HG02970 (cell line): Measurements from ENCODE around the gene SENP3.

Source experiments
- ATAC-seq: cut with Tn5 transposase; IDR thresholded peaks from one replicate; pipeline ENCODE4 v1.9.1; 2021; ENCODE audit warnings: mild to moderate bottlenecking, moderate library complexity, moderate number of reproducible peaks; ENCODE audit not compliant: unreplicated experiment, low FRiP score

Gene SENP3

DNA sequence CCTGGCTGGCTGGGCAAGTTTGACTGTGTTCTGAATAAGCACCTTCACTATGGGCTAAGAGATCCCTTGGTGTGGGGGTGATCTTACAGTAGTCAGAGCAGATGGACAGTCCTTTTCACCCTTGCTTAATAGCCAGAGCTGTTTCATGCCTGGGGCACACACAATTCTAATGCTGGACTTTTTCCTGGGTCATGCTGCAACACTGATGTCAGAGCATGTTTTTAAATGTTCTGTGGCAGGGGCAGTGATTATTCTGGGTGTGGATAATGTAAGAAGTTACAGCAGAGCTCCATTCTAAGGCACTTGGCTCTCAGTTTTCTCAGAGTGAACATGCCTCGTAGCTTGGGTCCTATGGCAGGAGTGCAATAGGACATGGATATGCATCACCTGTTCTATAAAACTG lies 13.8 kb downstream of the SENP3 start:
- no peak for ATAC-seq

DNA sequence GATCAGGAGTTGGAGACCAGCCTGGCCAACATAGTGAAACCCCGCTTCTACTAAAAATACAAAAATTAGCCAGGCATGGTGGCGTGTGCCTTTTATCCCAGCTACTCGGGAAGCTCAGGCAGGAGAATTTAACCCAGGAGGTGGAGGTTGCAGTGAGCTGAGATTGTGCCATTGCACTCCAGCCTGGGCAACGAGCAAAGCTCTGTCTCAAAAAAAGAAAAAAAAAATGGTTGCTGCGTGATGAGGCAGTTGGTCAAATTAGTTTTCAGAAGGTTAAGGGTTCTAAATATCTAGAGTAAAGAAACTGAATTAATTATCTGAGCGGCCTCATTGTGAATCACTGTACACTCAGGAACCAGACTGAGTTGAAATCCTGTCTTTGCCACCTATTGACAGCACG lies 14.2 kb downstream of the SENP3 start:
- no peak for ATAC-seq

DNA sequence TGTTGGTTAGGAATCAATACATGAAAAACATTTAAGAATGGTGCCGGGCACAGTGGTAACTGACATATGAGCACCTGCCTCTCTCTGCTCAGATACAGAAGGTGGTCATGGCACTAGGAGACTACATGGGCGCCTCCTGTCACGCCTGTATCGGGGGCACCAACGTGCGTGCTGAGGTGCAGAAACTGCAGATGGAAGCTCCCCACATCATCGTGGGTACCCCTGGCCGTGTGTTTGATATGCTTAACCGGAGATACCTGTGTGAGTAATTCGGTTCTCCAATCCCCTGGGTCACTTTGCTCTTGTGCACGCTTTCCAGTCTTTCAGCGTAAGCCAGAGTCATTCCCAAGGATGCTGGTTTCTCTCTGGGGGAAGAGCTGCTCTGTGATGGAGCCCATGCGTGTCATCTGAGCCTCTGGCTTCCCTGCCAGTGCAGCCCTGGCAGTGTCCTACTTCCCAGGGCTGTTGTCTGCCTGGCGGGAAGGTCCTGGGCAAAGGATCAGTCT lies 14.8 kb downstream of the SENP3 start:
- no peak for ATAC-seq

DNA sequence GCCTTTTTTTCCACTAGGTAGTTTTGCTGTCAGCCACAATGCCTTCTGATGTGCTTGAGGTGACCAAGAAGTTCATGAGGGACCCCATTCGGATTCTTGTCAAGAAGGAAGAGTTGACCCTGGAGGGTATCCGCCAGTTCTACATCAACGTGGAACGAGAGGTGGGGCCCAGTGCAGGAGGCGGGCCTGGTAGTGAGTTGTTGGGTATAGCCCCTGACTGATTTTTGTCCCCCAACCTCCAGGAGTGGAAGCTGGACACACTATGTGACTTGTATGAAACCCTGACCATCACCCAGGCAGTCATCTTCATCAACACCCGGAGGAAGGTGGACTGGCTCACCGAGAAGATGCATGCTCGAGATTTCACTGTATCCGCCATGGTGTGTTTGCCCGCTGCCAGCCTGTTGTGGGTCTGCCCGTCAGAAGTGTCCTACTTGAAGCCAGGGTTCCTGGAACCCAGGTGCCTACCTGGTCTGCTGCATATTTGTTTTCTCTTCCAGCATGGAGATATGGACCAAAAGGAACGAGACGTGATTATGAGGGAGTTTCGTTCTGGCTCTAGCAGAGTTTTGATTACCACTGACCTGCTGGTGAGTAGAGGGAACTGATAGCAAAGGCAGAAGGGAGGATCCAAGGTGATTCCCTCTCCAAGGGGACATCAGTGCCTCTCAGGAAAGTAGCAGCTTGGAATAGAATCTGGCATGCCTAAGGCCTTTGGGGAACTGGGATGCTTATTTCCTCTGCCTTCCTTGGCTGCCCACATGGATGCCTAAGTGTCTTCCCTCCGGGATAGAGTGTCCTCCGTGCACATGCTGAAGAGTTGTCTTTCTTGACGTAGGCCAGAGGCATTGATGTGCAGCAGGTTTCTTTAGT lies 15.8 kb downstream of the SENP3 start:
- ATAC-seq = no peak

DNA sequence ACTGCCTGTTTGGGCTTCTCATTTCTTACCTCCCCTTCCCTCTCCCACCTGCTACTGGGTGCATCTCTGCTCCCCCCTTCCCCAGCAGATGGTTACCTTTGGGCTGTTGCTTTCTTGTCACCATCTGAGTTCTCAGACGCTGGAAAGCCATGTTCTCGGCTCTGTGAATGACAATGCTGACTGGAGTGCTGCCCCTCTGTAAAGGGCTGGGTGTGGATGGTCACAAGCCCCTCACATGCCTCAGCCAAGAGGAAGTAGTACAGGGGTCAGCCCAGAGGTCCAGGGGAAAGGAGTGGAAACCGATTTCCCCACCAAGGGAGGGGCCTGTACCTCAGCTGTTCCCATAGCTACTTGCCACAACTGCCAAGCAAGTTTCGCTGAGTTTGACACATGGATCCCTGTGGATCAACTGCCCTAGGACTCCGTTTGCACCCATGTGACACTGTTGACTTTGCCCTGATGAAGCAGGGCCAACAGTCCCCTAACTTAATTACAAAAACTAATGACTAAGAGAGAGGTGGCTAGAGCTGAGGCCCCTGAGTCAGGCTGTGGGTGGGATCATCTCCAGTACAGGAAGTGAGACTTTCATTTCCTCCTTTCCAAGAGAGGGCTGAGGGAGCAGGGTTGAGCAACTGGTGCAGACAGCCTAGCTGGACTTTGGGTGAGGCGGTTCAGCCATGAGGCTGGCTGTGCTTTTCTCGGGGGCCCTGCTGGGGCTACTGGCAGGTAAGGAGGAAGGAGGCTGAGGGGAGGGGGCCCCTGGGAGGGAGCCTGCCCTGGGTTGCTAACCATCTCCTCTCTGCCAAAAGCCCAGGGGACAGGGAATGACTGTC lies 17.5 kb downstream of the SENP3 start, which contains the start of gene CD68:
Gene CD68, plus strand, starts transcription at position 638 of the 833 bp plus-strand sequence. Its CDS starts 40 bp downstream, at position 678.
- no peak for ATAC-seq

DNA sequence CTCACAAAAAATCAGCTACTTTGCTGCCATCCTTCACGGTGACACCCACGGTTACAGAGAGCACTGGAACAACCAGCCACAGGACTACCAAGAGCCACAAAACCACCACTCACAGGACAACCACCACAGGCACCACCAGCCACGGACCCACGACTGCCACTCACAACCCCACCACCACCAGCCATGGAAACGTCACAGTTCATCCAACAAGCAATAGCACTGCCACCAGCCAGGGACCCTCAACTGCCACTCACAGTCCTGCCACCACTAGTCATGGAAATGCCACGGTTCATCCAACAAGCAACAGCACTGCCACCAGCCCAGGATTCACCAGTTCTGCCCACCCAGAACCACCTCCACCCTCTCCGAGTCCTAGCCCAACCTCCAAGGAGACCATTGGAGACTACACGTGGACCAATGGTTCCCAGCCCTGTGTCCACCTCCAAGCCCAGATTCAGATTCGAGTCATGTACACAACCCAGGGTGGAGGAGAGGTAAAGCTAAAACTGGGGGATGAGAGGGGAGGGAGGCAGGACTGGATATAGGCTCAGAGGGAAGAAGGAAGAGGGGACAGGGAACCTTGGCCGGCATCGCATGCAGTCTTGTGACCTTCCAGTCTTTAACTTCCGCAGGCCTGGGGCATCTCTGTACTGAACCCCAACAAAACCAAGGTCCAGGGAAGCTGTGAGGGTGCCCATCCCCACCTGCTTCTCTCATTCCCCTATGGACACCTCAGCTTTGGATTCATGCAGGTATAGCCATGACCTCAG lies 18.3 kb downstream of the SENP3 start:
- ATAC-seq = no peak

DNA sequence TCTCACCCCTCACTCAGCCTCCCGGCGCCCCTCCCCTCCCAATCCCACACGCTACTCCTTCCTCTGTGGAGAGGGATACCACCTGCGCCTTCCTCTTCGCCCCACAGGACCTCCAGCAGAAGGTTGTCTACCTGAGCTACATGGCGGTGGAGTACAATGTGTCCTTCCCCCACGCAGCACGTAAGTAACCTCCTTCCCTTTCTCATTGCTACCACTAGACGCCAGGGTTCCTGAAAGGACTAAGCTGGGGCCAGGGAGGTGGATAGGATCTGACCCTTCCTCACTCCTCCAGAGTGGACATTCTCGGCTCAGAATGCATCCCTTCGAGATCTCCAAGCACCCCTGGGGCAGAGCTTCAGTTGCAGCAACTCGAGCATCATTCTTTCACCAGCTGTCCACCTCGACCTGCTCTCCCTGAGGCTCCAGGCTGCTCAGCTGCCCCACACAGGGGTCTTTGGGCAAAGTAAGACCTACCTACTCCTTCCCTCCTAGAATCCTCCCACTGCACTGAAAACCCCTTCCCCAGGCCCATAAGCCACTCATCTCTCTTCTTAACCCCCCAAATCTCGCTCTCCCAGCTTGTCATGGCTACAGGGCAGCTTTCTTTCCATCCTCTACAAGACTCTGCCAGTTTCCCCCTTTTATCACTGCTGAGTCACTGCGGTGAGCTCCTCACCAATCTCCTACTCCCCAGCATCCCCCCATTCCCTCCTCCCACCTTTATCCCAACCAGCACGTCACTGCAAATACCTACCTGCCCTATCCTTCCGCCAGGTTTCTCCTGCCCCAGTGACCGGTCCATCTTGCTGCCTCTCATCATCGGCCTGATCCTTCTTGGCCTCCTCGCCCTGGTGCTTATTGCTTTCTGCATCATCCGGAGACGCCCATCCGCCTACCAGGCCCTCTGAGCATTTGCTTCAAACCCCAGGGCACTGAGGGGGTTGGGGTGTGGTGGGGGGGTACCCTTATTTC lies 19.2 kb downstream of the SENP3 start:
- ATAC-seq = no peak

DNA sequence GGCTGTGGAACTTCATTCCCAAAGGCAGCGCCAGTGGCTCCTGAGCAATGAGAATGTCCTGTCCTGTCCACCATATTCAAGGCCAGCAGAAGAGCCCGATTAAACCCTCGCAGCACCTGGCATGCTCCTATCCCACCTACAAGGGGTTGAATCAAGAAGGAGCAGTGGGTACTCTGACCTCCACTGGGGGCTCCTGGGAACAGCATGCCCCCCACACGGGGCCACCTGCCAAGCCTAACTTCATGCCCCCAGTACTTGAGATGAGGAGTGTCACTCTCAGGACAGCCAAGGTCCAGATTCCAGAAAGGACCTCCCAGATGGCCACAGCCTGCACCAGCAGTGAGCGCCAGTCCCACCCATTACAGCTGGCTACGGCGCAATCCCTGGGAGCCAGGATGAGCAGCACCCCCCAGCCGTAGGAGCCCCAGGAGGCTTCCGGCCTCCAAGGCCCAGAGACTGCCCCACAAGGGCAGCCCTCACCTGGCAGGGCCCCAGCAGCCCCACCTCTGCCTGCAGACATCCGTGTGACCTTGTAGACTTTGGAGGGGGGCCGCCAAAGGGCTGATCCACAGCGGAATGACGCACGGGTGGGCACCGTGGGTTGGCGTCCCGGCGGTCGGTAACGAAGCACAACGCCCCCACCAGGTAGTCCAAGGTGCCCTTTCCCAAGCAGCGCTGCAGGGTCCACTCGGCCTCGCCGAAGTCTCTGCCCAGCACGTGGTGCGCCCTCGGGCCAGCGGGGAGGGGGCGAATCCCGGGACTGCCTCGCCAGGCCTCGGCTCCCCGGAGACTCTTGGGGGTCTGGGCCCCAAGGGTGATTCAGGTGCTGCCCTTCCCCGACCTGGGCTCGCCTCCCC lies 20.9 kb downstream of the SENP3 start:
- ATAC-seq = no peak

DNA sequence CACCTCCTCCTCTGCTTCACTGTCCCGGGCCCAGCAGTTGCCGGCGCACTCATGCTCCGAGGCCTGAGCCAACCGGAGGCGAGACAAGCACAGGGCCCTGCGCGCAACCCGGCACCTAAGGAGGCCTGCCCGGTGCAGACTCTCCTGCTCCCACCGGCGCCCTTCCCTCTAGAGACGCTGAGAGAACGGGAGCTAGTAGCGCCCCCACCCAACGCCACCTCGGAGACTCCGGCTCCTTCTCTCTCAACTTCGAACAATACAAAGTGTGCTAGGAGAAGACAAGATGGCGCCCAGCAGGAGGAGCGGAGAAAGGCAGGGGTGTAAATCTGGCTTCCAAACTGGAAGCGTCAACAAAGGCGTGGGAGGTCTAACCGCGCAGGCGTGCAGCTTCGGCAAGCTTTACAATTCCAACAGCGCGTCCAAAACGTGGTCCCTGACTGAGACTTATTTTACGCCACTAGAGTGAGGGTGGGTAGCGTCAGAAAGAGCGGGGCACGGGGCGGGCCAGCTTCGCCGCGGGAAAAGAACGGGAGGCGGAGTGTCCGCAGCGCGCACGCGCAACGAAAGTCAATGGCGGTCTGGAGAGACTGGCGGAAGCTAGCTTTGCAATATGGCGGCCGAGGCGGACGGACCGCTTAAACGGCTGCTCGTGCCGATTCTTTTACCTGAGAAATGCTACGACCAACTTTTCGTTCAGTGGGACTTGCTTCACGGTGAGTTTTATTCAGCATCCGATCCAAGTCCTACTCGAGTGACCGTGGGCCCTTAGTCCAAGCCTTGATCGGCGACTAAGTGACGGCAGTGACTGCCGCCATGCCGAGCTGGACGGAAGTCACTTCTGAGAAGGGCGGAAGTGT lies 21.8 kb downstream of the SENP3 start, which contains the start of gene MPDU1:
Gene MPDU1, plus strand, starts transcription at position 600 of the 857 bp plus-strand sequence. Its CDS starts 11 bp downstream, at position 611.
- peak; percentile 65 for ATAC-seq

DNA sequence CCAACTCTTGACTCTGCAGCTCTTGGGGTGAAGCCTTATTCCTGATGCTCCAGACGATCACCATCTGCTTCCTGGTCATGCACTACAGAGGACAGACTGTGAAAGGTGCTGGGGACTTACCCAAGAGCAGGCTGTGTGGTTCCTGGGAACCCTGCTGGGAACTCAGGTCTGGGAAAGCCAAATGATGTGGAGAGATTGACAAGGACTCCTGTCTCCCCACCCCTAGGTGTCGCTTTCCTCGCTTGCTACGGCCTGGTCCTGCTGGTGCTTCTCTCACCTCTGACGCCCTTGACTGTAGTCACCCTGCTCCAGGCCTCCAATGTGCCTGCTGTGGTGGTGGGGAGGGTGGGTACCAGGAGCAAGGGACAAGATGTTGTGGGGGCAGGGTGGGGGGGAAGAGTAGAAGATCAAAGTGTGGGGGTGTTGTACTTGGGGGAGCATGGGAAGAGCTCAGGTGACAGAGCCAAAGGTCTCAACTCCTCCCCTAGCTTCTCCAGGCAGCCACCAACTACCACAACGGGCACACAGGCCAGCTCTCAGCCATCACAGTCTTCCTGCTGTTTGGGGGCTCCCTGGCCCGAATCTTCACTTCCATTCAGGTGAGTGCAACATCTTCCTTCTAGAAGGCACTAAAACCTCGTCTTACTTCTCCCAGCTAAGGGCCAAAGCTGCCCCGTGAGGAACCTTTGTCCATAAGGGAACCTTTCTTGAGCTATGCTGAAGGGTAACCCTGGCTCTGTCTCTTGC lies 25.1 kb downstream of the SENP3 start:
- ATAC-seq = no peak

DNA sequence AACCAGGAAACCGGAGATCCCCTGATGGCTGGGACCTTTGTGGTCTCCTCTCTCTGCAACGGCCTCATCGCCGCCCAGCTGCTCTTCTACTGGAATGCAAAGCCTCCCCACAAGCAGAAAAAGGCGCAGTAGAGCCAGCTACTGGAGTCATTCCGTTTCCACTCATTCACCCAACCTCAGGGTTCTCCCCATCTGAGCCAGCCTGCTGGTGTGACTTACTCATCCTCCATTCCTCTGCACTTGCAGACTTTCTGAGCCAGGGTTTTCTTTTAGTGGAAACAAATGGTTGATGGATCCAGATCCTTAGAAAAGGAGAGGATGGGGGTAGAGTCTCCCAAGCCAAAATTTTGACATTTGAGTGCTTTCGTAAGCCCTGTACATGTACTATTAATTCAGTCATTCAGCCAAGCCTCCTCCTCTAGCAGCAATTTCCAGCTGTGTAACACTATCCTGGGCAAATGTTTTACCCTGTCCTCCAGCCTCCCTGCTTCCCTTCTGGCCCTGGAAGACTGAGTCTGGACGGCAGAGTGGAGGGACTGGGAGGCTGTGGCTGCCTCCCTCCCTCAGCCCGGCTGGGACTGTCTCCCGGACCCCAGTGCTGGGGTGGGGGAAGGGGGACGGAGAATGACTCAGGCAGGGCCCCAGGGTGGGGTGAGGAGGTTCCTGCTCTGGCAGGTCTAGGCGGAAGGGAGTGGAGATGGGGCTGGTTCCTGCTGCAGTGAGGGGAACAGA lies 25.9 kb downstream of the SENP3 start:
- ATAC-seq = no peak

DNA sequence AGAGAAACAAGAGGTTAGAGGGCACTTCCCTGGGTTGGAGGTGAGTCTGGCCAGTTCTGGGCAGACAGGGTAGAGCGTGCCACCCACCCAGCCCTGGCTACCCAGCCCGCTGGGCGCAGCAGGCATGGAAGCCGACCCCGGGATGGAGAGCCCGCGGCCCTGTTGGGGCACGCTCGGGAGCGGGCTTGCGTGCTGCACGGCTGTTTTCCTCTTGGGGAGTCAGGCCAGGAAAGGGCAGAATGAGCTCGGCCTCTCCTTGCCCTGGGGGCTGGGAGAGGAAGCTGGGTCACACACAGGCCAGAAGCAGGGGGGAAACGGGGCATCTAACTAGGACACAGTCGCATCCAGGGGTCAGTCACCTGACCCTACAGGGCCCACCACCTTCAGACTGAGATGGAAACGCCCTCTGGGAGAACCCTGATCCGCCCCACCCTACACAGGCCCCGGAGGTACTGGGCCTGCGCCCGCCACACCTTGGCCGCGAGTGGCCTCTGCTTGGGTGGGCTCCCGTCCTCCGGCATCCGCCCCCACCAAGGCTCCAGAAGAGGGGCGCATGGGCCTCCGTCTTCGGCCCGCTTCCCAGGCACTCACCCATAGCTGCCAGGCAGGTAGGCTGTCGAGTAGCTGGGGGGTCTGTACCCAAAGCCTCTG lies 27.0 kb downstream of the SENP3 start:
- ATAC-seq = no peak

DNA sequence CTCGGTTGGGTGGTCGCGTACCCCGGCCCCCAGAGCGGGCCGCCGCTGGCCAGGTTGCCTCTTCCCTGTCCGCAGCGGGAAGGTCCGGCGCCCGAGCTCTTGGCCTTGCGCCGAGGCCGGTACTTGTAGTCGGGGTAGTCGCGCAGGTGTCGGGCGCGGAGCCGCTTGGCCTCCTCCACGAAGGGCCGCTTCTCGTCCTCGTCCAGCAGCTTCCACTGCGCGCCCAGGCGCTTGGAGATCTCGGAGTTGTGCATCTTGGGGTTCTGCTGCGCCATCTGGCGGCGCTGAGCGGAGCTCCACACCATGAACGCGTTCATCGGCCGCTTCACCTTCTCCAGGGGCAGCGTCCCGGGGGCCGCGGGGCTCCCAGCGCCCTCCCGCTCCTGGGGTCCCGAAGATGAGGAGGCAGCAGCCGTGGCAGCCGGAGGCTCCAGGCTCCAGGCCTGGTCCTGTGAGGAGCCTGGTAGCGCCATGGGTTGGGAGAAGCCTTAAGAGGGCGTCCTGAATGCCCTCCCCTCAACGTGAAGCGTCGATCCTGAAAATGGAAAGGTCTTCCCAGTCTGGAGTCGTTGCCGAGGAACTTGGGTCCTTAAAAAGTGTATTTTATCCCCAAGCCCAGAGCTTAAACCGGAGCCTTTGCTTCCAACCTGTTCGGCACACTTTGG lies 27.6 kb downstream of the SENP3 start:
- no peak for ATAC-seq

DNA sequence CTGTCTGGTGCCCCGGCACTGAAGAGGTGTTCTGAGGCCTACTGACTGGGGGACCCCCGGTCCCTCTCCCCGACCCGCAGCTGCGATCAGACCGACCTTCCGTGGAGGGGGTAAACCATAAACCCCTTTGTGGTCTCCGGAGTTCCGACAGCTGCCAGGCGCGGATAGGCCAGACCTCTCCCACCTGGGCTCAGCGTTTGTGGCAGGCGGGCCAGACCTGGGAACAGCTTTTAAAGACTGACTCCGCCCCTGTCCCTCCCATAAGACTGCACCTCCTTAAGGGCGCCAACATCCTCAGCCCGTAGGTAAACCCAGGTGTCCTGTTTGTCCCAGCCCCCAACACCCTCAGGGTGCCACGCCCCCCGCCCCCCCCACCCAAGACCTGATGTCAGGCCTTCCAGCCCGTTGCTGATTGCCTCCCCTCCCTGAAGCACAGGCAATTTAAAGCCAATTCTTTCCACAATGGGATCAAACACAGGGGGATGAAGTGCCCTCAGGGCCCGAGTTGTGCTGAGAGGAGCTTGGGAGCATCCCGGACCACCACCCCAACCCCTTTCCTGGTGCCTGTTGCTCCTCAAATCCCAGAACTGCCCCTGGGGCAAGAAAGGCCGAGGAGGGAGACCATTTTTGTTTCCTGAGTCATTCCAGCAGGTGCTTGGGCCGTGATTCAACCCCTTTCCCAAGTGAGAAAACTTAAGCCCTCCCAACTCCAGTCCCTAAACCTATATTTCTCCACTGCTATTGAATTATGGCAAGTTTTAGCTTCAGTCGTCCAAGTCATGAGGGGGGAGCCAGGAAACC lies 28.4 kb downstream of the SENP3 start, which contains the start of gene SOX15:
Gene SOX15, minus strand, starts transcription at position 204 of the 801 bp plus-strand sequence. CDS start 418 bp downstream, outside the sequence.
- no peak for ATAC-seq
